ENCODE data around the gene DDX25. TPM values are rescaled to one million over a fixed set of nuclear protein-coding genes. Genes with fewer than 3 reads are reported as not detected.

DDX25 gene
- total RNA-seq, 3 donors from 2014 or later = 0.05 to 0.54 TPM; not detected in 1

- no peak for ATAC-seq
- intact Hi-C loops (cut with DNase I, micrococcal nuclease) = no loop called here
- Histone ChIP-seq H3K4me1 (ENCODE audit: low read depth) (no peaks in the 10 kb centered on the region), H3K4me3 (no peak overlapping the region), H3K9me3 (no peaks in the 10 kb centered on the region), H3K36me3 (ENCODE audit: low read depth) (no peaks in the 10 kb centered on the region)
- TF ChIP-seq CTCF (IDR thresholded peaks at IDR 0.05) = no peak
- no peak for DNase-seq
These were observed 28.9 kb downstream of the DDX25 start for GRCh38 chr11:125933030-125933813.

- intact Hi-C loops (cut with DNase I, micrococcal nuclease) = no loop called here
- TF ChIP-seq CTCF (IDR thresholded peaks at IDR 0.05) = no peak
- DNase-seq (no peak), ATAC-seq (no peak)
- Histone ChIP-seq H3K4me3 (no peak overlapping the region), H3K4me1 (ENCODE audit: low read depth) (no peaks in the 10 kb centered on the region), H3K9me3 (no peaks in the 10 kb centered on the region), H3K36me3 (ENCODE audit: low read depth) (no peaks in the 10 kb centered on the region)
These were observed 30.2 kb downstream of the DDX25 start for GRCh38 chr11:125934473-125934872.

GRCh38 chr11:125935056-125935455 is 30.7 kb downstream of the DDX25 start:
- no peak for ATAC-seq
- TF ChIP-seq CTCF (IDR thresholded peaks at IDR 0.05) = no peak
- H3K36me3 ChIP-seq (ENCODE audit: low read depth) = no peaks in the 10 kb centered on the region
- intact Hi-C loops (cut with DNase I, micrococcal nuclease) = no loop called here
- H3K4me3 ChIP-seq = no peak overlapping the region
- DNase-seq = no peak
- no peaks in the 10 kb centered on the region for H3K4me1 ChIP-seq (ENCODE audit: low read depth)
- no peaks in the 10 kb centered on the region for H3K9me3 ChIP-seq

DNA sequence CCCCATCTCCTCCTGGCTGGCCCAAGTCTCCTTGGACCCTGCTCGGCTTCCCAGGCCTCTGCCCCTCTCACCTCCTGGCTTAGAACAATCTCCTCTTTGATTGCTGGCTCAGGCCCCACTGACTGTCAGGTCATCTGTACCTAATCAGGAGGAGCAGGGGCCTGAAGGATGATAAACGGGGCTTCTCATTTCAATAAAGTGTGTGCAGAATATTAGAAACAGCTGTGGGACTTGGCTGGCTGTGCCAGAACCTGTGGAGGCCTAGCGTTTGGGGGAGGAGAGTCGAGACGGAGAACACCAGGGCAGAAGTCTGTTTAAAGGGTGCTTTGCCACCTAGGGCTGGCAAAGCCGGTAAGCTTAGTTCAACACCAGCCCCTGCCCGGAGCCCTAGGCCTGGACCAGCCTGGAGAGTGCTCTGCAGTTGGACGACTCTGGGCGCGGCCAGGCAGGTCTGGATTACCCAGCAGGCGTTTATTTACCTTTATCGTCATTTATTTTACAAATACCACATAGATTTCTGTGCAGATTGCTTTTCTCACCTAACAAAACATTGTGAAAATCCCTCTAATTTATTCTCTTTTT is 31.4 kb downstream of the DDX25 start:
- ATAC-seq (no peak), DNase-seq (no peak)
- no peaks in the 10 kb centered on the region for H3K9me3 ChIP-seq
- H3K36me3 ChIP-seq (ENCODE audit: low read depth) = no peaks in the 10 kb centered on the region
- intact Hi-C loops (cut with DNase I, micrococcal nuclease) = no loop called here
- no peak overlapping the region for H3K4me3 ChIP-seq
- no peaks in the 10 kb centered on the region for H3K4me1 ChIP-seq (ENCODE audit: low read depth)
- no peak for TF ChIP-seq CTCF (IDR thresholded peaks at IDR 0.05)

DNA sequence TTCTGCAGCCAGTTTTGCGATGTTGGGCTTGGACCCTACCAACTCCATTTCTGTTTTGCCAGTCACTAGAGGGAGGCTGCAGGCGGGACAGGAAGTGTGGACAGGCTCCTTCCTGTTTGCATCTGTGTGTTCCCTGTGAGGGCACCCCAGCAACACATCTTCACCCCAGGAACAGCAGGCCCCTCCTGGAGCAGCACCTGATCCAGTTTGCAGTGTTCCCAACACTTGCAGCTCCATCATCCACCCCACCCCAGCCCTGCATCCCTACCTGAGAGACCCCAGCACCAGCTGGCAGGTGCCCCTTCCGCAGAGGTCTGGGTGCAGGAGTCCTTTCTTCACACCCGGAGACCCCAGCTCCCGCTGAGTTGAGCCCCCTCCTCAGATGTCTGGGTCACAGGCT is 34.1 kb downstream of the DDX25 start:
- no peak overlapping the region for H3K4me3 ChIP-seq
- no peak for ATAC-seq
- no peak for TF ChIP-seq CTCF (IDR thresholded peaks at IDR 0.05)
- no peaks in the 10 kb centered on the region for H3K9me3 ChIP-seq
- DNase-seq = no peak
- H3K36me3 ChIP-seq (ENCODE audit: low read depth) = no peaks in the 10 kb centered on the region
- H3K4me1 ChIP-seq (ENCODE audit: low read depth) = no peaks in the 10 kb centered on the region
- intact Hi-C loops (cut with DNase I, micrococcal nuclease) = no loop called here

All from mucosa of descending colon (tissue), 3 donors.